Mesothelial cell of epicardium (in vitro differentiated cells): ENCODE measurements around the gene PTGR1. TPM values are rescaled to one million over a fixed set of nuclear protein-coding genes. Genes with fewer than 3 reads are reported as not detected.
"Not testable (repeated sequence)": the region's sequence is repeated elsewhere in the genome, so short reads cannot be mapped to it uniquely, and the experiment has no call there.

Source experiments
- DNase-seq, 2 experiments: peaks; one replicate each; pipeline ENCODE4 v3.0.0; 2021; ENCODE audit warnings: low spot score in 2 of 2; ENCODE audit not compliant: unreplicated experiment in 2 of 2
- H3K27ac Mint-ChIP-seq: 2 replicates; pipeline ENCODE4 v1.8.0; 2021; ENCODE audit warnings: mixed read lengths
- H3K27me3 Mint-ChIP-seq: 2 replicates; pipeline ENCODE4 v1.8.0; 2021; ENCODE audit warnings: low read depth, mixed read lengths
- H3K36me3 Mint-ChIP-seq: 2 replicates; pipeline ENCODE4 v1.8.0; 2021; ENCODE audit warnings: mixed read lengths
- H3K4me1 Mint-ChIP-seq: 2 replicates; pipeline ENCODE4 v1.8.0; 2021; ENCODE audit warnings: mixed read lengths
- H3K4me3 Mint-ChIP-seq: 2 replicates; pipeline ENCODE4 v1.8.0; 2021; ENCODE audit warnings: mild to moderate bottlenecking, moderate library complexity, mixed read lengths
- H3K9me3 Mint-ChIP-seq: 2 replicates; pipeline ENCODE4 v1.8.0; 2021; ENCODE audit warnings: mixed read lengths
- total RNA-seq: library from RNA; stranded (reverse); gene quantifications from 3 replicates; pipeline ENCODE4 v1.2.1, GENCODE V29; 2021
- TF ChIP-seq, protein P1 (sequence below): fragments of 200-600 bp; sonication (generic); IDR thresholded peaks from one replicate; pipeline ENCODE4 v1.5.0; 2021; ENCODE audit warnings: antibody characterized with exemption; ENCODE audit not compliant: unreplicated experiment

PTGR1 gene
- total RNA-seq, 1 donor from 2014 or later, result 49.2 TPM

GRCh38 chr9:111559000-111559610 lies 40.3 kb downstream of the PTGR1 start:
- peaks cover 27% of the 10 kb centered on the region for H3K9me3 Mint-ChIP-seq
- no peak overlapping the region for H3K27ac Mint-ChIP-seq
- DNase-seq, result no peak
- H3K4me3 Mint-ChIP-seq, result no peak overlapping the region
- TF ChIP-seq, protein P1, sequence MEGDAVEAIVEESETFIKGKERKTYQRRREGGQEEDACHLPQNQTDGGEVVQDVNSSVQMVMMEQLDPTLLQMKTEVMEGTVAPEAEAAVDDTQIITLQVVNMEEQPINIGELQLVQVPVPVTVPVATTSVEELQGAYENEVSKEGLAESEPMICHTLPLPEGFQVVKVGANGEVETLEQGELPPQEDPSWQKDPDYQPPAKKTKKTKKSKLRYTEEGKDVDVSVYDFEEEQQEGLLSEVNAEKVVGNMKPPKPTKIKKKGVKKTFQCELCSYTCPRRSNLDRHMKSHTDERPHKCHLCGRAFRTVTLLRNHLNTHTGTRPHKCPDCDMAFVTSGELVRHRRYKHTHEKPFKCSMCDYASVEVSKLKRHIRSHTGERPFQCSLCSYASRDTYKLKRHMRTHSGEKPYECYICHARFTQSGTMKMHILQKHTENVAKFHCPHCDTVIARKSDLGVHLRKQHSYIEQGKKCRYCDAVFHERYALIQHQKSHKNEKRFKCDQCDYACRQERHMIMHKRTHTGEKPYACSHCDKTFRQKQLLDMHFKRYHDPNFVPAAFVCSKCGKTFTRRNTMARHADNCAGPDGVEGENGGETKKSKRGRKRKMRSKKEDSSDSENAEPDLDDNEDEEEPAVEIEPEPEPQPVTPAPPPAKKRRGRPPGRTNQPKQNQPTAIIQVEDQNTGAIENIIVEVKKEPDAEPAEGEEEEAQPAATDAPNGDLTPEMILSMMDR, result no peak
- no peaks in the 10 kb centered on the region for H3K4me1 Mint-ChIP-seq
- no peaks in the 10 kb centered on the region for H3K27me3 Mint-ChIP-seq
- peaks cover 53% of the 10 kb centered on the region for H3K36me3 Mint-ChIP-seq

DNA sequence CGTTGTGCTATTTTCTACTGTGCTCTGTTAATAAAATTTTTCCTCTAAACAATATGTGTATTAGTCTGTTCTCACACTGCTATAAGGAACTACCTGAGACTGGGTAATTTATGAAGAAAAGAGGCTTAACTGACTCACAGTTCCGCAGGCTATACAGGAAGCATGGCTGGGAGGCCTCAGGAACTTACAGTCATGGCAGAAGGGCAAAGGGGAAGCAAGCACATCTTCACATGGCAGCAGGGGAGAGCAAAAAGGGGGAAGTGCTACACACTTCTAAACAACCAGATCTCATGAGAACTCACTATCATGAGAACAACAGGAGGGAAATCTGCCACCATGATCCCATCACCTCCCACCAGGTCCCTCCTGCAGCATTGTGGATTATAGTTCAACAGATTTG lies 44.0 kb downstream of the PTGR1 start:
- DNase-seq, H3K27ac Mint-ChIP-seq, H3K4me3 Mint-ChIP-seq, H3K27me3 Mint-ChIP-seq, H3K4me1 Mint-ChIP-seq: not testable (repeated sequence)
- peaks cover 50% of the 10 kb centered on the region for H3K9me3 Mint-ChIP-seq
- H3K36me3 Mint-ChIP-seq, result peaks cover 59% of the 10 kb centered on the region

- TF ChIP-seq, protein P1, result no peak
- Mint-ChIP-seq H3K4me1 (no peaks in the 10 kb centered on the region), H3K27ac (no peak overlapping the region), H3K9me3 (peaks cover 72% of the 10 kb centered on the region), H3K36me3 (peaks cover 75% of the 10 kb centered on the region), H3K4me3 (no peak overlapping the region), H3K27me3 (no peaks in the 10 kb centered on the region)
- no peak for DNase-seq
Observed at GRCh38 chr9:111548623-111549022, 50.8 kb downstream of the PTGR1 start.

DNA sequence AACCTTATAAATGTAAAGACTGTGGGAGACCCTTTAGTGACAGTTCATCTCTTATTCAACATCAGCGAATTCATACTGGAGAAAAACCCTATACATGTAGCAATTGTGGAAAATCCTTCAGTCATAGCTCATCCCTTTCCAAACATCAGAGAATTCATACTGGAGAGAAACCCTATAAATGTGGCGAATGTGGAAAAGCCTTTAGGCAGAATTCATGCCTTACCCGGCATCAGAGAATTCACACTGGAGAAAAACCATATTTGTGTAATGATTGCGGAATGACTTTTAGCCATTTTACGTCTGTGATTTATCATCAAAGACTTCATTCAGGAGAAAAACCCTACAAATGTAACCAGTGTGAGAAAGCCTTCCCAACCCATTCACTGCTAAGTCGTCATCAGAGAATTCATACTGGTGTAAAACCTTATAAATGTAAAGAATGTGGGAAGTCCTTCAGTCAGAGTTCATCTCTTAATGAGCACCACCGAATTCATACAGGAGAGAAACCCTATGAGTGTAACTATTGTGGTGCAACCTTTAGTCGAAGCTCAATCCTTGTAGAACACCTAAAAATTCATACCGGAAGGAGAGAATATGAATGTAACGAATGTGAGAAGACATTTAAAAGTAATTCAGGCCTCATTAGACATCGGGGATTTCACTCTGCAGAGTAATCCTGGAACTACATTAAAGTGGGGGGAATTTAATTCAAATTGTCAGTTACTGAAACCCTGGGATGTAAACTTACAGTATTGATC lies 56.8 kb downstream of the PTGR1 start:
- H3K4me1 Mint-ChIP-seq, result no peaks in the 10 kb centered on the region
- H3K27ac Mint-ChIP-seq, result no peak overlapping the region
- H3K36me3 Mint-ChIP-seq, result peaks cover 77% of the 10 kb centered on the region
- H3K27me3 Mint-ChIP-seq, result no peaks in the 10 kb centered on the region
- H3K4me3 Mint-ChIP-seq, result no peak overlapping the region
- no peak for DNase-seq
- H3K9me3 Mint-ChIP-seq, result peaks cover 69% of the 10 kb centered on the region
- TF ChIP-seq, protein P1, result no peak

DNA sequence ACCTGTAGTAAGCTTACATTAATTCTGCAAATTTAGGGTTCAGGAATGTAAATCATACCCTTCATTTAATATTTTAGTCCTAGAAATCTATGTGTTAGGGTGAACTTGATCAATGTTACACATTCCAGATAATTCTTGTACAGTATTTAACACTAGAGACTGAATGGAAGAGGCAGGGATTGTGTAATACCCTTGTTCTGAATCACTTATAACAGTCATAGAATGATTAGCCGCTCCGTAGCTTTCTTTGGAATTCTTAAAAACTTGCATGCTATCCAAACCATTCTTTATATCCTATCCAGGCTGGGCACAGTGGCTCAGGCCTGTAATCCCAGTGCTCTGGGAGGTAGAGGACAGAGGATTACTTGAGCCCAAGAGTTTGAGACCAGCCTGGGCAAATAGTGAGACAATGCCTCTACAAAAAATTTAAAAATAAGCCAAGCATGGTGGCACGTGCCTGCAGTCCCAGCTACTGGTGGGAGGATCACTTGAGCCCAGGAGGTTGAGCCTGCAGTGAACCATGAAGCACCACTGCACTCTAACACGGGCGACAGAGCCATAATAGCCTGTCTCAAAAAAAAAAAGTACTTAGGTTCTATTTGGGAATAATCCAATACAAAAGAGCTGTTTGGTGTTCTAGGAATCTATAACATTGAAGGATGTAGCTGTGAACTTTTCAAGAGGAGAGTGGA lies 66.2 kb downstream of the PTGR1 start:
- TF ChIP-seq, protein P1, result no peak
- no peaks in the 10 kb centered on the region for H3K27me3 Mint-ChIP-seq
- peaks cover 20% of the 10 kb centered on the region for H3K9me3 Mint-ChIP-seq
- H3K36me3 Mint-ChIP-seq, result peaks cover 41% of the 10 kb centered on the region
- no peak overlapping the region for H3K27ac Mint-ChIP-seq
- no peak overlapping the region for H3K4me3 Mint-ChIP-seq
- no peak for DNase-seq
- H3K4me1 Mint-ChIP-seq, result no peaks in the 10 kb centered on the region

GRCh38 chr9:111531716-111532115 lies 67.7 kb downstream of the PTGR1 start:
- DNase-seq, result no peak
- TF ChIP-seq, protein P1, result no peak
- H3K4me3 Mint-ChIP-seq, result no peak overlapping the region
- H3K4me1 Mint-ChIP-seq, result no peaks in the 10 kb centered on the region
- peaks cover 27% of the 10 kb centered on the region for H3K36me3 Mint-ChIP-seq
- no peaks in the 10 kb centered on the region for H3K27me3 Mint-ChIP-seq
- peaks cover 13% of the 10 kb centered on the region for H3K9me3 Mint-ChIP-seq
- H3K27ac Mint-ChIP-seq, result no peak overlapping the region
